Stimulated activated CD8-positive, alpha-beta memory T cell treated with anti-CD3 and anti-CD28 coated beads, Interleukin-7, amount 100 ng/mL, for 4 hours (primary cell): ENCODE measurements around the gene ZNF341.

Experiments
- DNase-seq, 2 donors: peaks; one replicate each; pipeline ENCODE4 v3.0.0-alpha.2; 2020; ENCODE audit warnings: low read depth in 2 of 2

Gene ZNF341

DNA sequence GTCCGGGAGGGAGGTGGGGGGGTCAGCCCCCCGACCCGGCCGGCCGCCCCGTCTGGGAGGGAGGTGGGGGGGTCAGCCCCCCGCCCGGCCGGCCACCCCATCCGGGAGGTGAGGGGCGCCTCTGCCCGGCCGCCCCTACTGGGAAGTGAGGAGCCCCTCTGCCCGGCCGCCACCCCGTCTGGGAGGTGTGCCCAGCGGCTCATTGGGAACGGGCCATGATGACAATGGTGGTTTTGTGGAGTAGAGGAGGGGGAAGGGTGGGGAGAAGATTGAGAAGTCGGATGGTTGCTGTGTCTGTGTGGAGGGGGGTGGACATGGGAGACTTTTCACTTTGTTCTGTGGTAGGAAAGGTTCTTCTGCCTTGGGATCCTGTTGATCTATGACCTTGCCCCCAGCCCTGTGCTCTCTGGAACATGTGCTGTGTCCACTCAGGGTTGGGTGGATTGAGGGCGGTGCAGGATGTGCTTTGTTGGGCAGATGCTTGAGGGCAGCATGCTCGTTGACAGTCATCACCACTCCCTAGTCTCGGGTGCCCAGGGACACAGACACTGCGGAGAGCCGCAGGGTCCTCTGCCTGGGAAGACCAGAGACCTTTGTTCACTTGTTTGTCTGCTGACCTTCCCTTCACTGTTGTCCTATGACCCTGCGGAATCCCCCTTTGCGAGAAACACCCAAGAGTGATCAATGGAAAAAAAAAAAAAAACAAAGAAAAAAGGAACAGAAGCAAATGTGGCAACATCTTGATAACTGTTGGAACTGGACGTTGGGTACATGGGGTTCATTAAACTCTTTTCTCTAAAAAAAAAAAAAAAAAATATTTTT lies 30.0 kb upstream of the ZNF341 start:
- no peak for DNase-seq

DNA sequence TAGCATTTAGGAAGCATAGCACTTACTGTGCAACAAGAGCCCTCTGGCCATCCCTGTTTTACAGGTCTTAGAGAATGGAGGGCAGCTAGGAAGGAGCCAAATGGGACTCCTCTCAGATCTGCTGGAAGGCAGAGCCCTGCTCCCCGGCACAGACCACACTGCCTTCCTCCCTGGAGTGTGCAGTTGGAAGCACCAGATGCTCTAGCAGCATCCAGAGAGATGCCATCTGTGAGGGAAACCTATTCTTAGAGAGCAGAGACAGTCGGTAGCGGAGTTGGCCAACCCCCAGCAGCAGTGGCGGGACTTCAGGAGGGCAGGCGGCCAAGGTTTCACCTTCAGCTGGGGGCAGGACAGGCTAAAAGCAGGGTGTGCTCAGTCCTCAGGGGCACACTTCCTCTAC lies 28.9 kb upstream of the ZNF341 start:
- DNase-seq = no peak

DNA sequence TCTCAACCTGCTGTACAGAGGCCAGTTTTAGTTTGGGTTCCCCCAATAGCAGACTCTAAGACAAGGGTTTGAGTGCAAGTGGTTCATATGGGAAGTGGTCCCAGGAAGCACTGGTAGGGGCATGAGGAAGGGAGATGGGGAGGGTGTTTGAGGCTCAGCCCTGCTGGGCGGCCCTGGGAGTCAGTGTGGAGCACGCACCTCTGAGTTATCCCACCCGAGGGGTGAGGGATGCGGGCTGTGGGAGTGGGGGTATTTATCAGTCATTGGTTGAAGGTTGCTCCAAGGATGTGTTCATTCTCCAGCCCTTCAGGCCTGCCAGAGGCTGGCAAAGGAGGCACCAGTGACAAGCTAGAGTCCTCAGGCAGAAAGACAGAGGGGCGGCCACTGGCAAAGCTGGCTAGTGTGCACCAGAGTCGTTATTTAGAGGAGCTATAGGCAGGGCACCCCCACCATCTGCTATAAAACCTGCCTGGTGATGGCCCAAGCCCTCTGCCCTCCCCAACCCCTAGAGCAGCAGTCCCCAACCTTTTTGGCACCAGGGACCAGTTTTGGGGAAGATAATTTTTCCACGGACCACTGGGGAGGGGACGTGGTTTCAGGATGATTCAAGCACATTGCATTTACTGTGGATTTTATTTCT lies 28.2 kb upstream of the ZNF341 start:
- no peak for DNase-seq

GRCh38 chr20:33704197-33704924 lies 27.4 kb upstream of the ZNF341 start:
- DNase-seq = no peak

GRCh38 chr20:33707668-33708067 lies 24.1 kb upstream of the ZNF341 start:
- no peak for DNase-seq

DNA sequence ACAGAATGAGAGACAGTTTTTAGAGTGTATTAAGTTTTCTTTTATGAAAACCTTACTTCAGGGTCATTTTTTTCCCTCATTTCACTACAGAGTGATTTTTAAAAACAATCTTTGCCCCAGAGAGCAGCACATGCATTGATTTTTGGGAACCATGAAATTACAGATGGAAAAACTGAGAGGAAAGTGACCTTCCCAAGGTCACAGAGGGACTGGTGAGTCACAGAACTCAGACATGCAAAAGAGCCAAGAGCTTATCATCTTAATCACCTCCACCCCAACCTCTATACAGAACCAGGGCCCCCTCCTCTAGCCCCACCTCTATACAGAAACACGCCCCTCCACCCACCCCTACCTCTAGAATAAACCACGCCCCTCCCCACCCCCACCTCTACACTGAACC lies 22.4 kb upstream of the ZNF341 start:
- DNase-seq = no peak

DNA sequence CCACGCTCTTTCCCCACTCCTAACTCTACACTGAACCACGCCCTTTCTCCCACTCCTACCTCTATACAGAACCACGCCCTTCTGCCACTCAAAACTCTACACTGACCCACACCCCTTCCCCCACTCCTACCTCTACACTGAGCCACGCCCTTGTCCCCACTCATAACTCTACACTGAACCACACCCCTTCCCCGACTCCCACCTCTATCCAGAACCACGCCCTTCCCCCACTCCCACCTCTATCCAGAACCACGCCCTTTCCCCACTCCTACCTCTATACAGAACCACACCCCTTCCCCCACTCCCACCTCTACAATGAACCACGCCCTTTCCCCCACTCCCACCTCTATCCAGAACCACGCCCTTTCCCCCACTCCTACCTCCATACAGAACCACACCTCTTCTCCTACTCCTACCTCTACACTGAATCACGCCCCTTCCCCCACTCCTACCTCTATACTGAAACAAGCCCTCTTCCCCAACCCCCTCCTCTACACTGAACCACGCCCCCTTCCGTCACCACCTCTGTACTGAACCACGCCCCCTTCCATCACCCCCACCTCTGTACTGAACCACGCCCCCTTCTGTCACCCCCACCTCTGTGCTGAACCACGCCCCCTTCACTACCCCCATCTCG lies 21.8 kb upstream of the ZNF341 start:
- no peak for DNase-seq

DNA sequence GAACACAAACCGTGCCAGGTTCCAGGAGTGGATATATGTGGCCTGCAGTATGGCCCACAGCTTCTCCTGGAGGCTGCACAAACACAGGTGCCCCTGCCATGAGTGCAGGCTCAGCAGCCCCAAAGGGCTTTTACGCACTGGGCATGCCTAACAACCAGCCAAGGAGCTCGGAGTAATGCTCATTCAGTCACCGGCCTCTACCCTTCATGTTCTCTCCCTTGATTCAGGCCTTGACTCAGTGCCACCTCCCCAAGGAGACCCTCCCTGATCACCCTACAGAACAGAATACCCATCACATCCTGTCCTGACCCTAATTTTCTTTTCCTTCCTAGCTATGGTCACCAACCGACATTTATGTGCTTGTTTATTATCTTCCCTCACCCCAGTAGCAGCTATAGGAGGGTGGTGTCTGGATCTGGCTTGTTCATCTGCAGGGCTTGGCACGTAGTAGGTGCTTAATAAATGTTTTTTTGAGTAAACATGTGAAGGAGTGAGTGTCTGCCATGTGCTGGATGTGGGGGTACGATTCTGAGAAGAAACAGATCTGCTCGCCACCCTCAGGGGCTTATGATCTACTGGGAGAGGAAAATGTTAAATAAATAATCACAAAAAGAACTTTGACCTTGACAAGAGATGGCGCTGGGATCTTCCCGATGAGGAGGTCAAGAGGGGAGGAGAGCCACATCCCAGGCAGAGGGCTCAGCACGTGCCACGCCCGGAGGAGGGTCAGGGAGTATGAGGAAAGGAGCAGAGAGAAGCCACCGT lies 20.9 kb upstream of the ZNF341 start:
- no peak for DNase-seq

- DNase-seq = no peak
Measured at GRCh38 chr20:33711446-33711738, 20.4 kb upstream of the ZNF341 start.

- no peak for DNase-seq
Measured at GRCh38 chr20:33713865-33714367, 17.9 kb upstream of the ZNF341 start.

- no peak for DNase-seq
Measured at GRCh38 chr20:33716498-33716897, 15.3 kb upstream of the ZNF341 start.

DNA sequence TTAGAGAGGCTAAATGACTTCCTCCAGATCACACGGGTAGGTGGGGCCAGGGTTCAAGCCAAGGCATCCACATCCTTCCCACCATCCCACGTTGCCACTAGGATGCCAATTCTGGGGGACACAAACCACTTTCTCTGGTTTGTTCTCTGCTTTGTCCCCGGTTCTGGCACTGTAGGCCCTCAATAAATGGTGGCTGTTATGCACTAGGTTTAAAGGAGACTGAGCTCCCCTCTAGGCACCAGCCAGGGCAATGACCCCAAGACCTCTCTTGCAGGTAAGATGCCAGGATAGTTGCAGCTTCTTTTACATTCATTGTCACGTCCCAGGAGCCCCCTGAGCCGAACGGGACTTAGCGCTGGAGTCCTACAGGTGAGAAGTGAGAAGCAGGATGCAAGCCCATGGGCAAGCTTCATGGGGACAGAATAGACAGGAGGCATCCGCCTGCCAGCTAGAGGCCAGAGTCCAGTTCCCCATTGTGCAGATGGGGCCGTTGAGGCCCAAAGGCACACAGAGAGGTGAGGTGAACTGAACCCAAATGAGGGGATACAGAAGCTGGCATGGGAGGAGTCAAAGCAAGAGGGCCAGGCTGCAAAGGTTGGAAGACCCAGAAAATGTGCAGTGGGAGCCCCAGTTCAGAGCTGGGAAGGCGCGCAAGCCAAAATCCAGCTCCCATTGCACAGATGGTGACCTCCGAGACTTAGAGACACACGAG lies 12.4 kb upstream of the ZNF341 start:
- no peak for DNase-seq

GRCh38 chr20:33719989-33720709 lies 11.6 kb upstream of the ZNF341 start, which contains the start of gene PXMP4:
PXMP4 (minus strand) TSS chr20:33720310; CDS start chr20:33720207, 103 bp downstream.
- peak; percentile 78 to 87 for DNase-seq

DNA sequence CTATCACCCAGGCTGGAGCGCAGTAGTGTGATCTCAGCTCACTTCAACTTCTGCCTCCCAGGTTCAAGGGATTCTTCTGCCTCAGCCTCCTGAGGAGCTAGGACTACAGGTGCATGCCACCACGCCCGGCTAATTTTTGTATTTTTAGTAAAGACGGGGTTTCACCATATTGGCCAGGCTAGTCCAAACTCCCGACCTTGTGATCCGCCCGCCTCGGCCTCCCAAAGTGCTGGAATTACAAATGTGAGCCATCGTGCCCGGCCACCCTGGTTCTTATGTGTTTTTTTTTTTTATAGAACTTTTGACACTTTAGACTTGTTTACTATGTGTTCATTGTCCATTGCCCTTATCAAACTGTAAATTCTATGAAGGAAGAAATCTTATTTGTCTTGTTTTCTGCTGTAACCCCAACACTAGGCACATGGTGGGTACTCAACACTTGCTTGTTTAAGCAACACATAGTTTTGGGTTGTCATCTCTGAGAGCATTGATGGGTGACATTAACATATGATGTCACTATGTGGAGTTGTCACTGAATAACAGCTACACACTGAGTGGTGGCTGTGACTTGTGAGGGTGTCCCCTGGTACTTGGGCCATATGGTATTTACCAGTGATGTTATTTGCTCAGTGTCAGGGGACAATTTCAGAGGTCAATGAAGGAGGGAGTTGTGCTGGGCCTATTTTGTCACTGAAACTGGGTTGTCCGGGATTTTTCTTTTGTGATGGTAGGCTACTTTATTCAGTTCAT lies 10.2 kb upstream of the ZNF341 start:
- DNase-seq = no peak

DNA sequence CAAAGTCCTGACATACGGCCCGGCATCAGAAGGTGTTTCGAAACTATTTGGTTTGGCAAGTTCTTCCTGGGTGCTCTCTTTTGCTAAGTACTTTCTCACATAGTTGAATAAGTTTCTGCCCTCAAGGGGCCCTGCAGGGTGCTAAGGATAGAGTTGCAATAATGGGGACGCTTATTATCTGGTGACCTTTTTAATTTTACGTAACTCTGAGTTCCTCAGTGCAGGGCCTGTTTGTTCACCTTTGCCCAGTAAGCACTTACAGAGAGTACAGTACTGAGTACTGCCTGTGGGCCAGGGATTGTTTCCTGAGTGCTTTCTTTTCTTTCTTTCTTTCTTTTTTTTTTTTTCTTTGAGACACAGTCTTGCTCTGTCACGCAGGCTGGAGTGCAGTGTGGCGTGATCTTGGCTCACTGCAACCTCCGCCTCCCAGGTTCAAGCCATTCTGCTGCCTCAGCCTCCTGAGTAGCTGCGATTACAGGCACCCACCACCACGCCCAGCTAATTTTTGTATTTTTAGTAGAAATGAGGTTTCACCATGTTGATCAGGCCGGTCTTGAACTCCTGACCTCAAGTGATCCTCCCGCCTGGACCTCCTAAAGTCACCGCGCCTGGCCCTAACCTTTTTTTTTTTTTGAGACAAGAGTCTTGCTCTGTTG lies 7.2 kb upstream of the ZNF341 start:
- no peak for DNase-seq

- DNase-seq = no peak
Measured at GRCh38 chr20:33725607-33726264, 6.1 kb upstream of the ZNF341 start.

GRCh38 chr20:33727115-33727479 lies 4.7 kb upstream of the ZNF341 start:
- DNase-seq = no peak

- no peak for DNase-seq
Measured at GRCh38 chr20:33727806-33728205, 4.0 kb upstream of the ZNF341 start.
